ENCODE data around the gene CHORDC1.

The CHORDC1 gene
- 131 to 165 (median 144) reads per million in 3 donors for total RNA-seq

GRCh38 chr11:90222459-90223247 is at the start of gene CHORDC1:
TSS of gene CHORDC1 (minus strand) at chr11:90223049. CDS start at chr11:90222954, 95 bp downstream.
- Histone ChIP-seq H3K27ac (ENCODE audit: insufficient read depth, low read length, poor library complexity, severe bottlenecking) (peak within 1 kb of the TSS; percentile 83), H3K27me3 (replicated peaks; ENCODE audit: control insufficient read depth, insufficient read depth, low read length, poor library complexity, severe bottlenecking) (no peaks in the 10 kb centered on the region), H3K36me3 (ENCODE audit: control insufficient read depth, insufficient read depth, low read length) (no peaks in the 10 kb centered on the region), H3K4me1 (ENCODE audit: control insufficient read depth, insufficient read depth, low read length, poor library complexity, severe bottlenecking) (peaks cover 13% of the 10 kb centered on the region), H3K9me3 (ENCODE audit: control insufficient read depth, low read length) (no peaks in the 10 kb centered on the region), H3K4me3 (ENCODE audit: insufficient read depth, low read depth, low read length, poor library complexity, severe bottlenecking) (peak within 1 kb of the TSS; percentile 87)
- peak; percentile 85 to 92 (median 85) for DNase-seq

DNA sequence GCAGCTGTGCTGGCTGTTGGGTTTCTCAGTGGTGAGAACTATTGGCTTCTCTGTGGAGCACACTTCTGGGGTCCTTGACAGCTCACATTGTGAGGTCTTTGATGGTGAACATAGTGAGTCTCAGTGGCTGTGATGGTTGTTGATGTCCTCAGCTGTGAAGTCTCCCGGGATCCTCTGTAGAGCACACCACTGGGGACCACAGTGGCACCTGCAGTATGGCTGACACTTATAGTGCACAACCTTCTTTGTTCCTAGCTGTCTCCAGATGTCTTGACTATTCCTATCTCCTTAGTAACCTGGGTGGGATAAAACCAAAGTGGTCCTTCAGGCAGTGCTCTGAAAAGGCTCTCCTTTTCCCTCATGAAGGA is 34.3 kb upstream of the CHORDC1 start:
- no peak for DNase-seq
- no peak overlapping the region for H3K27ac ChIP-seq (ENCODE audit: insufficient read depth, low read length, poor library complexity, severe bottlenecking)

GRCh38 chr11:90256404-90257157 is 33.7 kb upstream of the CHORDC1 start:
- no peaks in the 10 kb centered on the region for H3K36me3 ChIP-seq (ENCODE audit: control insufficient read depth, insufficient read depth, low read length)
- H3K4me3 ChIP-seq (ENCODE audit: insufficient read depth, low read depth, low read length, poor library complexity, severe bottlenecking), result no peak overlapping the region
- H3K27ac ChIP-seq (ENCODE audit: insufficient read depth, low read length, poor library complexity, severe bottlenecking), result no peak overlapping the region
- H3K27me3 ChIP-seq (replicated peaks; ENCODE audit: control insufficient read depth, insufficient read depth, low read length, poor library complexity, severe bottlenecking), result no peaks in the 10 kb centered on the region
- DNase-seq, result no peak
- no peaks in the 10 kb centered on the region for H3K9me3 ChIP-seq (ENCODE audit: control insufficient read depth, low read length)
- H3K4me1 ChIP-seq (ENCODE audit: control insufficient read depth, insufficient read depth, low read length, poor library complexity, severe bottlenecking), result no peaks in the 10 kb centered on the region

More for the DNA sequence above, 34.3 kb upstream of the CHORDC1 start:
- Histone ChIP-seq H3K9me3 (ENCODE audit: control insufficient read depth, low read length) (no peaks in the 10 kb centered on the region), H3K4me1 (ENCODE audit: control insufficient read depth, insufficient read depth, low read length, poor library complexity, severe bottlenecking) (no peaks in the 10 kb centered on the region), H3K27me3 (replicated peaks; ENCODE audit: control insufficient read depth, insufficient read depth, low read length, poor library complexity, severe bottlenecking) (no peaks in the 10 kb centered on the region), H3K4me3 (ENCODE audit: insufficient read depth, low read depth, low read length, poor library complexity, severe bottlenecking) (no peak overlapping the region), H3K36me3 (ENCODE audit: control insufficient read depth, insufficient read depth, low read length) (no peaks in the 10 kb centered on the region)

DNA sequence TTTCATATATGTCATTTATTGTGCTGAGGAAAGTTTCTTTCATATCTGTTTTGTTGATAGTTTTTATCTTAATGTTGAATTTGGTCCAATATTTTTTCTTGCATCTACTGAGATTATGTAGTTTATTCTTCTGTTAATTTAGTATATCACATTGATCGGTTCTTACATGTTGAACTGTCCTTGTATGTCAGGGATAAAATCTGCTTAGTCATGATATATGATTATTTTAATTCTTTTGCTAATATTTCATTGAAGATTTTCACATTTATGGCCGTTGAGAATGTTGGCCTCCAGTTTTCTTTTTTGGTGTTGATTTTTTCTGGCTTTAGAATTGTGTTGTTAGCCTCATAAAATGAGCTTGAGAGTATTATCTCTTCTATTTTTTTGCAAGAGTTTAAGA is 31.2 kb upstream of the CHORDC1 start:
- DNase-seq, result no peak
- Histone ChIP-seq H3K4me1 (ENCODE audit: control insufficient read depth, insufficient read depth, low read length, poor library complexity, severe bottlenecking) (no peaks in the 10 kb centered on the region), H3K4me3 (ENCODE audit: insufficient read depth, low read depth, low read length, poor library complexity, severe bottlenecking) (no peak overlapping the region), H3K27ac (ENCODE audit: insufficient read depth, low read length, poor library complexity, severe bottlenecking) (no peak overlapping the region), H3K36me3 (ENCODE audit: control insufficient read depth, insufficient read depth, low read length) (no peaks in the 10 kb centered on the region), H3K9me3 (ENCODE audit: control insufficient read depth, low read length) (no peaks in the 10 kb centered on the region), H3K27me3 (replicated peaks; ENCODE audit: control insufficient read depth, insufficient read depth, low read length, poor library complexity, severe bottlenecking) (no peaks in the 10 kb centered on the region)

- H3K9me3 ChIP-seq (ENCODE audit: control insufficient read depth, low read length), result no peaks in the 10 kb centered on the region
- H3K27ac ChIP-seq (ENCODE audit: insufficient read depth, low read length, poor library complexity, severe bottlenecking), result no peak overlapping the region
- H3K4me3 ChIP-seq (ENCODE audit: insufficient read depth, low read depth, low read length, poor library complexity, severe bottlenecking), result no peak overlapping the region
- no peak for DNase-seq
- H3K27me3 ChIP-seq (replicated peaks; ENCODE audit: control insufficient read depth, insufficient read depth, low read length, poor library complexity, severe bottlenecking), result no peaks in the 10 kb centered on the region
- no peaks in the 10 kb centered on the region for H3K4me1 ChIP-seq (ENCODE audit: control insufficient read depth, insufficient read depth, low read length, poor library complexity, severe bottlenecking)
- no peaks in the 10 kb centered on the region for H3K36me3 ChIP-seq (ENCODE audit: control insufficient read depth, insufficient read depth, low read length)
Observed at GRCh38 chr11:90252053-90252452, 29.2 kb upstream of the CHORDC1 start.

DNA sequence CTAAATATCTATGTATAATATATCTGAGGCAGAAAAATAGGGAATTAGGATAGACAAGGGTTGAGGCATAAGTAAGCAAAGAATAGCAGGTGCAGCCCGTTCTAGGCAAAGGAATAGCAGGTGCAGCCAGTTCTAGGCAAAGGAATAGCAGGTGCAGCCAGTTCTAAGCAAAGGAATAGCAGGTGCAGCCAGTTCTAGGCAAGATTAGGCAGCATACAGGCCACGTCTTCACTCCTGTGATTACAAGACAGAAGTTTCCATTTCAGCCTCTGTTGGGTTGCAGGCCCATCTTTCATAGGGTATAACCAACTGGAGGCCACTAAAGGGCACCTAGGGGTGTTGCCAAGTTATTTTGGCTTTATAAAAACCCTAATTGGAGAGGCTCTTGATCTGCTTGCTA is 28.8 kb upstream of the CHORDC1 start:
- Histone ChIP-seq H3K36me3 (ENCODE audit: control insufficient read depth, insufficient read depth, low read length) (no peaks in the 10 kb centered on the region), H3K27ac (ENCODE audit: insufficient read depth, low read length, poor library complexity, severe bottlenecking) (no peak overlapping the region), H3K4me1 (ENCODE audit: control insufficient read depth, insufficient read depth, low read length, poor library complexity, severe bottlenecking) (no peaks in the 10 kb centered on the region), H3K9me3 (ENCODE audit: control insufficient read depth, low read length) (no peaks in the 10 kb centered on the region), H3K4me3 (ENCODE audit: insufficient read depth, low read depth, low read length, poor library complexity, severe bottlenecking) (no peak overlapping the region), H3K27me3 (replicated peaks; ENCODE audit: control insufficient read depth, insufficient read depth, low read length, poor library complexity, severe bottlenecking) (no peaks in the 10 kb centered on the region)
- DNase-seq, result no peak

DNA sequence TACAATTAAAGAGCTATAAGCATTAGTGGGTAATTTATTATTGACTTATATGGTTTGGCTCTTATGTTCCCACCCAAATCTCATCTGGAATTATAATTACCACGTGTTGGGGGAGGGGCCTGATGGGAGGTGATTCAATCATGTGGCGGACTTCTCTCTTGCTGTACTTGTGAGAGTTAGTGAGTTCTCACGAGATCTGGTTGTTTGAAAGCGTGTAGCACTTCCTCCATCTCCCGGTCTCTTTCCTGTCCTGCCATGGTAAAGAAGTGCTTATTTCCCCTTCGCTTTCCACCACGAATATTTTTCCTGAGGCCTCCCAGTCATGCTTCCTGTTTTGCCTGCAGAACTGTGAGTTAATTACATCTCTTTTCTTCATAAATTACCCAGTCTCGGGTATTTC is 28.1 kb upstream of the CHORDC1 start:
- H3K36me3 ChIP-seq (ENCODE audit: control insufficient read depth, insufficient read depth, low read length), result no peaks in the 10 kb centered on the region
- no peak overlapping the region for H3K27ac ChIP-seq (ENCODE audit: insufficient read depth, low read length, poor library complexity, severe bottlenecking)
- H3K4me3 ChIP-seq (ENCODE audit: insufficient read depth, low read depth, low read length, poor library complexity, severe bottlenecking), result no peak overlapping the region
- H3K27me3 ChIP-seq (replicated peaks; ENCODE audit: control insufficient read depth, insufficient read depth, low read length, poor library complexity, severe bottlenecking), result no peaks in the 10 kb centered on the region
- no peaks in the 10 kb centered on the region for H3K4me1 ChIP-seq (ENCODE audit: control insufficient read depth, insufficient read depth, low read length, poor library complexity, severe bottlenecking)
- no peaks in the 10 kb centered on the region for H3K9me3 ChIP-seq (ENCODE audit: control insufficient read depth, low read length)
- DNase-seq, result no peak

- no peak overlapping the region for H3K4me3 ChIP-seq (ENCODE audit: insufficient read depth, low read depth, low read length, poor library complexity, severe bottlenecking)
Observed at GRCh38 chr11:90246468-90246867, 23.6 kb upstream of the CHORDC1 start.

DNA sequence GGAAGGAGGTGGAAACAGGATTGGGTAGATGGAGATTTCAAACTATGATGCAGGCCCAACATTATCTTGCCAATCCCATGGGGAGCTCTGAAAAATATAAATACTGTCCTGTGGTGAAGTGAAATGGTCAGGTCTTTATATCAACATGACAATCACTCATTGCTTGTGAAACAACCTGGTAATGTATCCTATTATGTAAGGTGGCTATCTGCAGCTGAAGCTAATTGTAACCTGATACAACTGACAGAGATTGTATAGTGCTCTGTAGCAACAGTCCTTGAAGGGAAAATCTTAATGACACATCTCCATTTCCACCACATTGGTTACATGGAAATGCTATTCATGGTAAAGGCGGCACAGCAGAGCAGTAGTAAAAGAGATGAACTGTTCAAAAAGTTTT is 20.7 kb upstream of the CHORDC1 start:
- Histone ChIP-seq H3K4me3 (ENCODE audit: insufficient read depth, low read depth, low read length, poor library complexity, severe bottlenecking) (no peak overlapping the region), H3K36me3 (ENCODE audit: control insufficient read depth, insufficient read depth, low read length) (no peaks in the 10 kb centered on the region), H3K27me3 (replicated peaks; ENCODE audit: control insufficient read depth, insufficient read depth, low read length, poor library complexity, severe bottlenecking) (no peaks in the 10 kb centered on the region), H3K9me3 (ENCODE audit: control insufficient read depth, low read length) (no peaks in the 10 kb centered on the region), H3K27ac (ENCODE audit: insufficient read depth, low read length, poor library complexity, severe bottlenecking) (no peak overlapping the region), H3K4me1 (ENCODE audit: control insufficient read depth, insufficient read depth, low read length, poor library complexity, severe bottlenecking) (no peaks in the 10 kb centered on the region)
- DNase-seq, result no peak

More at GRCh38 chr11:90246468-90246867, 23.6 kb upstream of the CHORDC1 start:
- DNase-seq, result no peak
- H3K27me3 ChIP-seq (replicated peaks; ENCODE audit: control insufficient read depth, insufficient read depth, low read length, poor library complexity, severe bottlenecking), result no peaks in the 10 kb centered on the region
- no peaks in the 10 kb centered on the region for H3K9me3 ChIP-seq (ENCODE audit: control insufficient read depth, low read length)
- no peaks in the 10 kb centered on the region for H3K36me3 ChIP-seq (ENCODE audit: control insufficient read depth, insufficient read depth, low read length)
- H3K4me1 ChIP-seq (ENCODE audit: control insufficient read depth, insufficient read depth, low read length, poor library complexity, severe bottlenecking), result no peaks in the 10 kb centered on the region
- H3K27ac ChIP-seq (ENCODE audit: insufficient read depth, low read length, poor library complexity, severe bottlenecking), result no peak overlapping the region

DNA sequence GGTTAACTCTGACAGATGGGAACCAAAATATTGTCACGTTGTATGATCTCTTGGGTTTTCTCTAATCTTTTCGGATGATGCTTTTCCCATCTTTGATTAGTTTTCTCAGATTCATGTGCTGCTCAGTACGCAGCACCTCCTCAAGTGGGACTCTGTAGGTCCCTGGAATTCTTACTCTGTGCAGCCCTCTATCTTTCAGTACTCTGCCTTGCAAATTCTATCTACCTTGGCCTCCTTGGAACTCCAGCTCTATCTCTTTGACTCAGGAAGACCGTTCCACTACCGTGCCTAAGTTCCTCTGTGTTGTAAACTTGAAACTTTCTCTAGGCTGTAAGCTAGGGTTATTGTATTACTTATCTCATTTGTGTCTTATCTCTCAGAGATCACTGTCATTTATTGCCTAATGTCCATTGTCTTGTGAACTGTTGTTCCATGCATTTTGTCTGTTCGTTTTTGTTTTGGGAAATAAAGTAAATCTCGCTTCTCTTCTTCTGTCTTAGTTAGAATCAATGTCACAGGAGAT is 20.1 kb upstream of the CHORDC1 start:
- no peaks in the 10 kb centered on the region for H3K4me1 ChIP-seq (ENCODE audit: control insufficient read depth, insufficient read depth, low read length, poor library complexity, severe bottlenecking)
- no peak overlapping the region for H3K4me3 ChIP-seq (ENCODE audit: insufficient read depth, low read depth, low read length, poor library complexity, severe bottlenecking)
- no peak overlapping the region for H3K27ac ChIP-seq (ENCODE audit: insufficient read depth, low read length, poor library complexity, severe bottlenecking)
- no peaks in the 10 kb centered on the region for H3K36me3 ChIP-seq (ENCODE audit: control insufficient read depth, insufficient read depth, low read length)
- H3K27me3 ChIP-seq (replicated peaks; ENCODE audit: control insufficient read depth, insufficient read depth, low read length, poor library complexity, severe bottlenecking), result no peaks in the 10 kb centered on the region
- no peaks in the 10 kb centered on the region for H3K9me3 ChIP-seq (ENCODE audit: control insufficient read depth, low read length)
- DNase-seq, result no peak

Data from effector memory CD4-positive, alpha-beta T cell (primary cell).